Suppressor macrophage treated with lipopolysaccharide for 4 hours (primary cell): ENCODE results near the gene MYO3B.
"Not testable (repeated sequence)": the region's sequence is repeated elsewhere in the genome, so short reads cannot be mapped to it uniquely, and the experiment has no call there.

Experiments
- DNase-seq: peaks from one replicate; pipeline ENCODE4 v3.0.0-alpha.2; 2020

MYO3B gene

DNA sequence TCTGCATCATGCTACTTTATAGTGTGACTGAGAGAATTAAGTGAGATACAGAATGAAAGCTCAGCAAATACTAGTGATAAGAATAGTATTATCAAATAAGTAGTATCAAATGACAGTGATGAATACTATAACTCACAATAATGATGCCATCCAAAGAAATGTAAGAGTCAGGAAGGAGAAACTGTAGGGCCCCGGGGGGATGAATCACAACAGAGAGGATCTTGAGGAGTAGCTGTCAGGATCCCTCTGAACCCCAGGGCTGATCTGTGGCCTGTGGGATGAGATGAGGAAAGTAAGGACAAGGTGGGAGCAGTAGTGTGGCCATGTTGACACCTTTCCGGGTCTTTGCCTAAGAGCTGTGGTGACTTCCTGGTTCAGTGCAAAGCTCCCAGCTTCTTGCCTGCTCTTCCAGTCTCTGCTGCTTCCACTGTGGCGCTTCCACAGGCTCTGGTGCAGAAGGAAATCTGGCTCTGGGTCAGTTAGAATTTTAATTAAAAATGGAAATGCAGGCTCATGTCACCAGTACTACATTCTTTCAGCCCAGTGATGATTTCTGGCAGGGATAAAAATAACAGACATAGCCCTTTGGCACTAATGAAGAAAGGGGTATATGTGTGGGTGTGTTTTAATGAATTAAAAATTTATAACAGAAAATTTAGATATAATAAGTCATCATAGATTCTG is 166.9 kb downstream of the MYO3B start:
- no peak for DNase-seq

DNA sequence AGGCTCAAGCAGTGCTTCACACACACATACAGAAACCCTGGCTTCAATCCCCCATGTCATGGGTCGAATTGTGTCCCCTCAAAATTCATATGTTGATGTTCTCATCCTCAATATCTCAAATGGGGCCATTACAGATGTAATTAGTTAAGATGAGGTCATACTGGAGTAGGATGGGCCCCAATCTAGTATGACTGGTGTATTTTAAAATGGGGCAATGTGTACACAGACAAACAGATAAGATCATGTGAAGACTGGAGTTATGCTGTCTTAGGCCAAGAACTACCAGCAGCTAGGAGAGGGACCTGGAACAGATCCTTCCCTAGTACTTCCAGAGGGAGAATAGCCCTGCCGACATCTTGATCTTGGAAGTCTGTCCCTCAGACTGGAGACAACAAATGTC is 167.7 kb downstream of the MYO3B start:
- DNase-seq: no peak

DNA sequence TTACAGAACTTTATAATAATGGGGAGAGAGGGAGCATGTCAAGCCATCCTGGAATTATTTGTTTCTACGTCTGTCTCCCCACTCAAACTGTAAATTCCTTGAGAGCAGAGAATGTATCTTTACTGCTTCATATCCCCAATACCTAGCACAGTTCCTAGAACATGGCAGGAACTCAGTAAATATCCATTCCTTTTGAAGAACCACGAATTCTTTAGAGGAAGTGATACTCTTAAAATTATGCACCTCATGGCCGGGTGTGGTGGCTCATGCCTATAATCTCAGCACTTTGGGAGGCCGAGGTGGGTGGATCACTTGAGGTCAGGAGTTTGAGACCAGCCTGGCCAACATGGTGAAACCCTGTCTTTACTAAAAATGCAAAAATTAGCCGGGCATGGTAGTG is 171.3 kb downstream of the MYO3B start:
- not testable (repeated sequence) for DNase-seq

DNA sequence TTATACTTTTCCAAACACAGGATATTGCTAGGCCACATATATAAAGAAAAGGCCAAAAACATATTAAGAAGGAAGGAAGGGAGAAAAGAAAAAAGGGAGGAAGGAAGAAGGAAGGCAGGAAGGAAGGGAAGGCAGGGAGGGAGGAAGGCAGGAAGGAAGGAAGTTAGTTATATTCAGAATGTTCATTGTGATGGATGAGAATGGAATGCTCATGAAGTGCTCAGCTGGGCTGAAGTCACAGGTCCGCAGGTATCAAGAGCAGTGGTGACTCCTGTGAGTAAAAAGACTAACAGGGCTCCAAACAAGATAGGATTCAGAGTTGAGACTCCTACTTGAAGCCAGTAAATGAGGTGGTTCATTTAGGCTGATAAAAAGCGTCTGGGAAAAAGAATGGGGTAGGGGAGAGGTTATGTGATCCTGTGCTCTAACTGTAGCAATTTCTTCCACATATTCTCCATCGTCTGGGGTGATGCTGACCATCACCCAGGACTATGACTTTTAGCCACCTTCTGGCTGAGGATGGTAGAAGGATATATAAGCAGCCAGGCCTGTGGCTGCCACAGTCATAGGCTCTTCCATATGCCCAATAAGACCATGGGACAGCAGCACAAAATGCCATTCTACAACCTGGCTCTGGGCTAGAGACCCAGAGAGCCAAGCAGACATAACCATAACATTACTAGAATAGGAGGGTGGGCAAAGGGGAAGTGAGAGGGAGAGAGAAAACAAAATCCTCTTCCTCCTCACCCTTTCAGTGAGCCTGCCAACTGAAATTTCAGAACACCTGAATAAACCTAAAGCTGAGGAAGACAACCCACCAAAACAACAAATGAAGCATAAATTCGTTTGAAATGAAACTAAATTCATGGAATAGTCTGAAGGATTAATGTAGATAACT is 173.2 kb downstream of the MYO3B start:
- no peak for DNase-seq

DNA sequence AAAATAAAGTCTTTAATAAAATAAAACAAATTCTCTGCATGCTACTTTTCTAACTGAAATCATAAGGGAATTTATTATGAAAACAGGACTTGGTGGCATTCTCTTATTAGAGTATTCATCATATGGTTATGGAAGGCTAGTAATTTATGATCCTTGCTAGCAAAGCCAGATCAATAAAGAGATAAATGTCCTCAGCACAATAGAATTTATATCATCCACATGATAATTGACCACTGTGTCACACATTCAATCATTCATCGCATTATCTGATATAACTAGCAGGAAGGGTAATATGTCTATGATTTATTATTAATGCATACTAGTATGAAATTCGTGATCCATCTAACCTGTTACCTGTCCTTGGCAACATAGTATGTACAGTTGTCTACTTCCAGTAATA is 175.8 kb downstream of the MYO3B start:
- no peak for DNase-seq

DNA sequence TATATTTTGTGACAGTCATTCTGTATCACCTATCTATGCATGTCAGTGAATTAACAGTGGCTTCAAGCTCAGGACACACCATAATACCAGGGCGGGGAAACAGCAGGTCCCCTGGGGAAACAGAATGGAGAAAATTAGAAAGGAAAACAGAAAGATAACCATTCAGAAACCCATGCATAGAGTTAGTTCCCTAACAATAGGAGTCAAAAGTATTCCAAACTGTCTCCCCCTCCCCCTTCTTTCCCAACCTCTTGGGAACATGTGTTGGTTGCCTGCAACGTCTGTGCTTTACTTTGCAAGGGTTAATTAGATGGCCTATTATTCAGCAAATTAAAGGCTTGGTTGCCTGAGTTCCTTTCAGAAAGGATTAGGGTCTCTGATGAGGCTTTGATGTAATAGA is 176.4 kb downstream of the MYO3B start:
- DNase-seq: no peak

DNA sequence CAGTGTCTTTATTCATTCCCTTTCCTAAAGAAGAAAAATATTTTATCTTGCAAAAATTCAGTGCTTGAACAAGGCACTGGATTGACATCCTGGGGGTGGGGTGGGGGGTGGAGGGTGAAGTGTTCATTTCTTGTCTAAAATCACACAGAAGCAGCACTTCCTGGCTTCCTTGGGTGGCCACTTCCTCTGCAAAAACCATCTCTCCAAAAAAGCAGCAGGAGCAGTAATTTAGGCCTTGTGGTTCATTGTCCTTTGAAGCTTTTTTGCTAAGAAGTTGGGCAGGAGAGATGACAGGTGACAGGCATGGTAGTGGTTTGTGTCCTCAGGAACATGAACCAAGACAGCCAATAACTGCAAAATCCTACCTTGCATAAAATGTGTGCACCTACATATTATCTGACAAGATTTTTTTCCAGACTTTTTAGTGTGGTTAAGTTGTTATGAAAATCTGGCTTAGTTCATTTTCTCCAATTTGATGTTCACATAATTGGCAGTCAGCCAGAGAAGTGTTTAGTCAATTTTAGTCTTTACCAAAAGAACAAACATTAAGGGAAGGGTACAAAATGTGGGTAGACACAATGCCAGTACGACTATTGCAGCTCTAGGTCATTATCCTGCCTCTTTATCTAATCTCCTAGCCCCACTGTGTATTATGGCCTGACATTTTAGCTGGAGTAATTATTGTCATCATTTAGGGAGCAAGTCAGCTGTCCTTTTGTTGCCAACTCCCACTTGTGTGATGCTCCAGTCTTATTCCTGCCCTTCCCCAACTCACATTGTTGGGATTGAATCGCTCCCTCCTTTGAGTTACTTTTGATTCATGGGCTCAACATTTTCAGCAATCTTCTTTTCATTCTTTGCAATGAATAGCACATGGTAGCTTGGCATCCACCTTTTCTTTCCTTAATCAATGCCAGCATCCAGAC is 177.2 kb downstream of the MYO3B start:
- DNase-seq: no peak

DNA sequence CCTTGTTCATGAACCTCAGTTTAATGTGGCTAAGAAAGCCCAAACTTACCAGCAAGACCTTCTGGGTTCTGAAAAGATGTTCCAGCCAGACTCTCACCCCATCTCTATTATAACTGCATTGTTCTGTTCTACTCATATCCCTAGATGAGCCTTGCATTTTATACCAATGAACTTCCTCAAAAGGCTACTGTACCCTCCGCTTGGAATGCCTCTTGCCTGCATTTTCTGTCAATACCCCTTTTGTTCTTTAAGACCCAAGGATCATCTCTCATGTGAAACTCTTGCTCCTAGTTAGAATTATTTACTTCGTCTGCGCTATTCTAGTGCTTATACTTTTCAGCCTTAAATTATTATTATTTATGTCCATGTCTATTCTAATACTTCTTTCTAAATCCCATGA is 181.5 kb downstream of the MYO3B start:
- DNase-seq: no peak

DNA sequence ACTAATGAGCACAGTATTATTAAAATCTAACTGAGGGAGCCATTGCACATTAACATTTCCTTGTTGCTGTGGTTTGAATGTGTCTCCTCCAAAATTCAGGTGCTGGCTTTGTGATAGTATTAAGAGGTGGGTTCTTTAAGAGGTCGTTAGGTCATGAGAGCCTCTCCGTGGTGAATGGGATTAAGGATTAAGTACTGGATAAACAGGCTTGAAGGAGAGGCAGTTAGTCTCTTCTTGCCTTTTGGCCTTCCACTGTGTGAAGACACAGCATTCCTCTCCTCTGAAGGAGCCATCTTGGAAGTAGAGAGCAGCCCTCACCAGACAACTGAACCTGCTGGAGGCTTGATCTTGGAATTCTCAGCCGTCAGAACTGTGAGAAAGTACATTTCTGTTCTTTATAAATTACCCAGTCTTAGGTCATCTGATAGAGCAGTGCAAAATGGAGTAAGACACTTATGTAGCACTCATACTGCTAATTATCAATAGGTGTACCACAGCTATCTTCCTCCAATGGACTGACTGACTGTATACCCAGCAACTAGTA is 182.7 kb downstream of the MYO3B start:
- no peak for DNase-seq

DNA sequence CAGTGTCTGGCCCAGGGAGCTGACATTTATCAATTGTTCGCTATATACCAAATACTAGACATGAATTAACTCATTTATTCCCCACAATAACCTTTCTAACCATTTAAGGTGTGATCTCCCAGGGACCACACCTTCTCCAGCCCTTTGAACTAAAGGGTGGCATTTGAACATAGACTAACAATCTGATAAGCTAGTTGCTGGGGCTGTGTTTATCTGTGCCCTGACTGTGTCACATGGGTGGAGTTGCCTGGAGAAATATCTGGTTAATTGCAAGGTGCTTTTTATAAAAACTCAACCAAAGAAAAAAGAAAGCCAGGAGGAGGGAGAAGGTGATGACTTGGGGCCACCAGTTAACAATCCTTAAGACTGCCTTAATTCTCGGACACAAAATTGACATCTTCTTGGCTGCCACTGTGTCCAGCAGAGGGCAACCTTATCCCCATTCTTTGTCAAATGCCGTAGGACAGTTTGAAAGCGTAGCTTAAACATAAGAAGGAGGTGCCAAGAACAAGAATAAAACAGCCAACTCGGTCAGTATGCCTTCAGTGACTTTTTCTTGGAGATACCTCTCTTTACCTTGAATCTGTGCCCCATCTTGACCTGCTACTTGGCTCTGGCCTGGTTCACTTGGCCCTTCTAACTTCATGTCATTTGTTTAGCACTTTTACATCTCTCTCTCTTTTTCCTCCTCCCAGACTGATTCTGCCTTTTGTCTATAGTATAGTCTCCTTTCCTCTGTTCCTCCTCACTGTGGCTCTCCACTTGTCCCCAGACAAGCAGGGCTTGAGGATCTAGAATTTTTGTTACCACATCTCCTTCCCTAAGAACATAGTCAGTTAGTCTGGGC is 183.4 kb downstream of the MYO3B start:
- peak; percentile 61 for DNase-seq

DNA sequence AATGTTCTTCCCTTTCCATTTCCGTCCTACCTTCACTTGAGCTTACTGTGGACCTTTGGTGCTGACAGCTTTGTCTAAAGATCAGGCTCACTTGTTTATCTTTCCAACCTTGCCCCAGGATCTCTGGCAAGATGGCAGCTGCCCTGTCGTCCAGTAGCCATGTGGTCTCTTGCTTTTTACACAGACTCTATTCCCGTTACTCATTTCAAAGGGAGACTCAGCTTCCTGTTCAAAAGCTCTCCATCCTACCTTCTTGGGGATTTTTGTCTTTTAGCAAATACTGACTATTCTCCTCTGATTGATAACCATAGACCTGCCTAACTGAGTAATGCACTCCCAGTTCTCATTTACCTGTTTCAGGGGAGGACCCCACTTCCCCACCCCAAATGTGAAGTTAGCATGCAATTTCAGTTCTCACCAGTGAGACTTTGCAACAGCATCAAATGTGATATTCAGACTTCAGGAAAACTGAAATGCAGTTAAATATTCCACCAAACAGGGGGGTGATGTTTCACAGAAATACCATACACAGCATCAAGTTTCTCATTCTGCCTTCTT is 184.4 kb downstream of the MYO3B start:
- DNase-seq: no peak

DNA sequence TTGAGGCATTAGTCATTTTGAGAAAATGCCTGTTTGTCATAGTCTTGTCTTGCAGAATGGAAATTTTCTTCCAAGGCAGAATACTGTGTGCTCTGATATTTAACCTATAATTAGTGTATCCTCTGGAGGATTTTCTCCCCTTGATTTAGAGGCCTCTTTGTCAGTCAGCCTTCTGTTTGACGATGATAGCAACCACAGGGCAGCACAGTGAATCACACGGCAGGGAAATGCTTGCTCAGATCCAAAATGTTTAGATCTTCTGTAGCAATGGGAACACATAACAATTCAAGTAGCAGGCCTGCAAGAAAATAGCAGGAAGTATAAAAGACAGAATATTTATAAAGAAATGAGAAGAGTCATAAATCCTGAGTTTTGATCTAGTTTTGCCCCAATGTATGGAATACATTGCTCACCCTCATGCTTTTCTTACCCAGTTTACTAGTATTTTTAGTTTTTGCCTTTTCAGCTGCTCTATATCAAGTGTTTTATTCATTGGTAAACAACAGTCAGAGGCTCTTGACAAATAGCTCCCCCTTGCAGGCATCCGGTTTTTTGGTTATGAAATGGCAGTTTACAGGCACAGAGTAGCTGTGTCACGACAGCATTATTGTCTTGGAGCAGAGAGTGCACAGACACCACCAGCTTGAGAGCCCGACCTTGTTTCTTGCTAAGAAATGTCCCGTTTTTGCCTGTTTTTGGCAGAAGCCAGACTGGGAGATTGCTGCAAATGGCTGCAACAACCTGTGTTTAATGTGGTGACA is 185.1 kb downstream of the MYO3B start:
- no peak for DNase-seq

DNA sequence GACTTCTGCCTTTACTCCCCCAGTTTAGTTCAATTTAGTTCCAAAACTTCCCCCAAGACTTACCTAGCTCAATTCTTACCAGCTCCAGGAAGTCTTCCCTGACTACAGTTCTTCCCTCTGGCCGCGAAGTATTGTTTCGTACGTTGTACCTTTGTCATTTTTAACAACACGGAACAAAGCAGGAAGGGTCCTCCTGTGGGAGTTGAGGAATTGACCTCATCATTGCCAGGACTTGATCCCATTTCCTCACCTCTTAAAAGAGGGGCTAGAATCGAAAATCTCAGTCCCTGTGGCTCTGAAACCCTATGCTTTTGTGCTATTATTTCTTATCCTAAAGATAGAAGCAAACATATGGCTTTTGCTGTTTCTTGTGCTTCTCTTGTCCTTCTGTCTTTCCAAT is 187.1 kb downstream of the MYO3B start:
- DNase-seq: no peak

DNA sequence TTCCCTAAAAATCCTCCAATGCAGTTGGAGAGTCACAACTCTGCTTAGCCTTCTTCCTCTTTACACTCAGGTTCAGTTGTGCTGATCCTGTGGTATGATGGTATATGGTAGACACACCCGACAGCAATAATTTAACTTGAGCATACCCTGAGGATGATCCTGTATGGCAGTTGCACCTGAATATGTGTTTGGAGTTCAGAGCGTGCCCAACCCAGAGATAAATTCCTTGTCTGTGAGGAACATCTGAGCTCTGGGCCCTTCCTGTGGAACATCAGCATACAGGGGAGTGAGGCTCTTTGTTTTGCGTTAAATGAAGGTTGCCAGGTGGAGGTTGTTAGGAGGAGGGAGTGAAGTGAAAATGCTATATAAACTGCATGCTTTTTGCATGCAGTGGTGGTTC is 187.7 kb downstream of the MYO3B start:
- no peak for DNase-seq

DNA sequence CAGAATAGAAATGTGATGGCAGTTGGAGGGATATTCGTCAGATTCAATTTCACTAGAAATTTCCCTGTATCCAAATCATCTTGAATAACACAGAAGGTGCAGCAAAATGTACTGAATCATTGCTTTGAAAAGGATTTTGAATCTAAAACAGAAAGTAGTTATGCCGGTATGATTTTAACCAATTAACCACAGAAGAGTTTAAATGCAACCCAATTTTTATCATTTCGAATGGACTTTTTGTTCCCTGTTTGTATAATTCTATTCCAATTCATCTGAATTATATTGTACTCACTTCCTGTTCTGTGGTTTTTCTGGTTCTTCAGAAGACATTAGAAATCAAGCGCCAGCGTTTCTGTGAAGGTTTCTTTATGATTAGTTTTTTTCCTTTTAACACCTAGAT is 190.4 kb downstream of the MYO3B start:
- no peak for DNase-seq

DNA sequence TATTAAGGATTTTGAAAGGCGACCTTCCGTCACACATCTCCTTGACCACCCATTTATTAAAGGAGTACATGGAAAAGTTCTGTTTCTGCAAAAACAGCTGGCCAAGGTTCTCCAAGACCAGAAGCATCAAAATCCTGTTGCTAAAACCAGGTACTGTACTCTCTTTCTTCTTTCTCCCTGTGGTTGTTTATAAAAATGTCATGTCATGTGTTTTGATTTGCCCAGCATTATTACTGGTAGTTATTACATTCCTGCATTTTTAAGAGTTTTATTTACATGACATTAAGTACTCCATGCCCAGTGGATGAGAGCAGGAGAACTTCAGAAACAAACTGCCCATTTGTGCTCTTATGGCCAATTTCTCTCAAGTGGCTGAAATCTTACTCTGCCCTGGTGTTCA is 191.3 kb downstream of the MYO3B start:
- DNase-seq: no peak

DNA sequence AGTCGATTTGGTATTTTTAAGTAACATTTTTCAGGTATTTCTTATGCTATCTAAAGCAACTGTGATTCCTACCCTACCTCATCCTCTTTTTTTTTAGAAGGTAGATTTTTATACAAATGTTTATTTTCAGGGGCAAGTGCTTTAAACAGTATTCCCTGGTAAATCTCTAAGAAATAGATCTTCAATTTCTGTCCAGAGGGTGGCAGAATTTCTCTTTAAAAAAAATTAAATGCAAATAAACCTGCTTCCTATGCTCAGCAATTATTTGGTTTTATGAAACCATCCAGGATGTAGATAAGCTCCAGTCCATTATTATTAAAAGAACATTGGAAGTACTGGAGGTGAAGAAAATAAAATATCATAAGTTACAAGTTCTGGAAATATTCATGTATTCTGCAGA is 191.9 kb downstream of the MYO3B start:
- peak; percentile 24 for DNase-seq

DNA sequence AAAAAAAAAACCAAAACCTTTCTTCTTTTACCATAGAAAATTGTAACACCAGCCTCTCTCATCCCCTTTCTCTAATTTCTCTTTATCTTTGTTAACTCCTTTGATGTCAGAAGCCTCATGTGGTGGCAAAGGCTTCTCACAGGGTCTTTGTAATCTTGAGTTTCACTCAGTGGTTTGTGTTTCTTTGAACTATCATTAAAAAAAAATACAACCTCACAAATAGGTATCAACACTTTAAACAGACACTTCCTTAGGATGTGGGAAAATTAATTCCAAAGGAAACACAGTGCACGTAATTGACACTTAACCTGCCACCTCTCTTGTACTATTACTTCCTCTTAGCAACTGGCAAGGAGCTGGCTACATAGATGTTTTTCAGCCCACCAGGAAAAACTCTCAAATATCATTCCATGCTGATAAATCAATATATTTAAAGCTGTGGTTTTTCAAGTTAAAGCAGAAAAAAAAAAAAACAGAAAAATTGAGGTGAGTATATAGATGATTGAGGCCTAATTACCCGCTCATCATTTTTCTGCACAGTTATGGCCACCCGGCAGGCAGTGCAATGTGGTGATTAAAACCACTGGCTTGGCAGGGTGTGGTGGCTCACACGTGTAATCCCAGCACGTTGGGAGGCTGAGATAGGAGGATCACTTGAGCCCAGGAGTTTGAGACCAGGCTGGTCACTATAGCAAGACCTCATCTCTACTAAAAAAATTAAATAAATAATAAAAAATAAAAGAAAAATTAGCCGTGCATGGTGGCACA is 193.5 kb downstream of the MYO3B start:
- no peak for DNase-seq

DNA sequence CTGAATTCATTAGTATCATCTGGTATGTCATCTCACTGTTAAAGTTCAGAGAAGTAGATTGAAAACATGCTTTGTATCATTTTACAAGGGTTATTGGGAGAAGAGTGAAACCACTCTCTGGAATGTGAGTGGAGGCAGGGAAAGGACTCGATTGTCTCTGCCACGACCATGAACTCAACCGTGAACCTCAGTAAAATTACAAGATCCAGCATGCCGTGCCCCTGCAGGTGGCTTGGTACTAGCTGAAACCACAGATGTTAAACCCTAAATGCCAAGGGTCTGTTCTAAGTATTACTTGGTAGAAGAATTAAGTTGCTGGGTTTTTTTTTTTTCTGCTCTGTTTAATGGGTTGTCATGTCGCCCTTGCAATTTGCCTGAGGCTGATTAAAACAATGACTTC is 197.2 kb downstream of the MYO3B start:
- no peak for DNase-seq
